Mesendoderm (in vitro differentiated cells): ENCODE measurements around the gene POLN.

Experiments used
- DNase-seq: peaks from one replicate; pipeline ENCODE4 v3.0.0; 2013
- H2AK5ac ChIP-seq: 2 replicates; pipeline ENCODE4 v1.6.1; 2013; ENCODE audit warnings: low read length, inconsistent platforms
- H2BK120ac ChIP-seq: 2 replicates; pipeline ENCODE4 v1.6.1; 2013; ENCODE audit warnings: low read depth, mild to moderate bottlenecking, low read length, moderate library complexity, mixed read lengths
- H2BK15ac ChIP-seq: replicated peaks from 2 replicates; pipeline ENCODE4 v1.6.1; 2013; ENCODE audit warnings: low read depth, mild to moderate bottlenecking, moderate library complexity
- H2BK5ac ChIP-seq: 2 replicates; pipeline ENCODE4 v1.6.1; 2013; ENCODE audit warnings: low read length, inconsistent platforms
- H3K18ac ChIP-seq: 2 replicates; pipeline ENCODE4 v1.6.1; 2013; ENCODE audit warnings: mild to moderate bottlenecking, low read length, mixed read lengths
- H3K23ac ChIP-seq: one replicate; pipeline ENCODE4 v1.6.1; 2013; ENCODE audit warnings: low read length
- H3K27ac ChIP-seq: 2 replicates; pipeline ENCODE4 v1.5.1; 2013; ENCODE audit warnings: low read depth, mild to moderate bottlenecking, inconsistent platforms, low read length, moderate library complexity
- H3K27me3 ChIP-seq: 2 replicates; pipeline ENCODE4 v1.6.1; 2013; ENCODE audit warnings: low read length, control low read depth, mild to moderate bottlenecking, inconsistent platforms; ENCODE audit not compliant: insufficient read depth, poor library complexity
- H3K36me3 ChIP-seq: 2 replicates; pipeline ENCODE4 v1.6.1; 2013; ENCODE audit warnings: low read length, inconsistent platforms; ENCODE audit not compliant: control insufficient read depth, insufficient read depth
- H3K4ac ChIP-seq: one replicate; pipeline ENCODE4 v1.6.1; 2013; ENCODE audit warnings: low read depth, mild to moderate bottlenecking, low read length, moderate library complexity
- H3K4me1 ChIP-seq: 2 replicates; pipeline ENCODE4 v1.6.1; 2013; ENCODE audit warnings: low read depth, low read length, inconsistent platforms; ENCODE audit not compliant: control insufficient read depth
- H3K4me2 ChIP-seq: 2 replicates; pipeline ENCODE4 v1.6.1; 2013; ENCODE audit warnings: low read length
- H3K4me3 ChIP-seq: 2 replicates; pipeline ENCODE4 v1.5.1; 2013; ENCODE audit warnings: mild to moderate bottlenecking, low read length
- H3K56ac ChIP-seq: one replicate; pipeline ENCODE4 v1.6.1; 2013; ENCODE audit warnings: low read length
- H3K79me1 ChIP-seq: 2 replicates; pipeline ENCODE4 v1.6.1; 2013; ENCODE audit warnings: low read length, inconsistent platforms
- H3K79me2 ChIP-seq: 2 replicates; pipeline ENCODE4 v1.6.1; 2013; ENCODE audit warnings: mild to moderate bottlenecking, low read length; ENCODE audit not compliant: control insufficient read depth, insufficient read depth
- H3K9ac ChIP-seq: 2 replicates; pipeline ENCODE4 v1.6.1; 2013; ENCODE audit warnings: low read length, inconsistent platforms
- H4K5ac ChIP-seq: one replicate; pipeline ENCODE4 v1.6.1; 2013; ENCODE audit warnings: low read length
- H4K8ac ChIP-seq: one replicate; pipeline ENCODE4 v1.6.1; 2013; ENCODE audit warnings: low read depth, mild to moderate bottlenecking, control low read depth, low read length, moderate library complexity
- WGBS: extraction: QIAGEN DNeasy Blood & Tissue Kit; methylation state at CpG from one replicate; pipeline ENCODE4 v1.1.7; 2013; ENCODE audit warnings: low lambda C conversion rate, missing lambda C conversion rate; ENCODE audit not compliant: insufficient coverage; ENCODE audit errors: extremely low coverage; 5-methylcytosine and 5-hydroxymethylcytosine counted together

The POLN gene

GRCh38 chr4:2062168-2062807, 179.6 kb downstream of the POLN start:
- Histone ChIP-seq H2BK120ac (no peak overlapping the region), H3K4me2 (no peak overlapping the region), H2BK5ac (no peak overlapping the region), H3K4me3 (no peak overlapping the region), H3K79me2 (no peaks in the 10 kb centered on the region), H3K27ac (no peak overlapping the region), H4K8ac (no peak overlapping the region), H3K9ac (no peak overlapping the region), H3K36me3 (no peaks in the 10 kb centered on the region), H2BK15ac (no peak overlapping the region), H3K4ac (no peak overlapping the region), H3K23ac (no peak overlapping the region), H3K79me1 (no peaks in the 10 kb centered on the region), H3K4me1 (no peaks in the 10 kb centered on the region), H3K27me3 (peaks cover 17% of the 10 kb centered on the region), H3K18ac (no peak overlapping the region), H4K5ac (no peak overlapping the region), H3K56ac (no peak overlapping the region), H2AK5ac (no peak overlapping the region)
- DNase-seq = no peak
- no CpG with 5 or more reads among the region's 11 CpGs for WGBS

DNA sequence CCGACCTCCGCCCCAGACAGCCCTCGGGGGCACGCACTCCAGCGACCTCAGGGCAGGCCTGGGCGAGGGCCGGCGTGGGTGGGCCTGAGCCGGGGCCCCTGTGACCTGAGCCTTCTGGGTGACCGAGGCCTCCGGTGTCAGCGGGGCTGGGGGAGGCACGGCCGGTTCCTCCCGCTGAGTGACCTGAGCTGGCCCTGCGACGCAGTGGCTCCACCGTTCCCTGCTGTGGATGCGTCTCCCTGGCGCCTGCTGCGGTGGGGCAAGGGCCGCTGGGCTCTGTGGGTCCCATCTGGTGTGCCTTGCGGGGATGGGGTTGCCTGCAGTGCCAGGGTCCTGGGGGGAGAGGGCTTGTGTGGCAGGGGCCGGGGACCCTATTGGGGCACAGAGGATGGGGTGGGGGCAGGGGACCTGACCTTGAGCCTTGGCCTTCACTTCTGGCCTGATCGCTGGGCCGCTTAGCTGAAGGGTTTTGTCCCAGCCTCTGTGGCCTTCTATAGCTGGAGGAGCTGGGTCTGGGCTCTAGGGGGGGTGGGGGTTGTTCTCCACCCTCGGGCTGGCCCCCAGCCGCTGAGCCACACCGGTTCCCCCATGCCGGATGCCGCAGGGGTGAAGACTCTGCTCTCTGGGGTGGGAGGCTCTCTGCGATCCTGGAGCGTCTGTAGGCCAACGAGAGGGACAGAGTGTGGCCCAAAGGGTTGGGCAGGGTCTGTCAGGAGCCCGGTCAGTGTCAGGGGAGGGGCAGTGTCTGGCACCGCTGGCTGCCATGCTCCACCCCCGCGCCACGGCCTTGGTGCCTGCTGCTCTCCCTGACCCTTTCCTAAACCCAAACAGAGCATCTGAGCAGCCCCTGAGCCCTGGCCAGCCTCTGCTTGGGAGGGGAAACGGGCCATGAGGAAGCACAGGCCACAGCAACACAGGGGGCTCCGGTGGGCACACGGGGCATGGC, 180.5 kb downstream of the POLN start:
- Histone ChIP-seq H3K79me1 (no peaks in the 10 kb centered on the region), H4K5ac (no peak overlapping the region), H3K36me3 (no peaks in the 10 kb centered on the region), H2BK120ac (no peak overlapping the region), H2BK5ac (no peak overlapping the region), H3K79me2 (no peaks in the 10 kb centered on the region), H3K4me1 (no peaks in the 10 kb centered on the region), H3K27me3 (peaks cover 21% of the 10 kb centered on the region), H3K23ac (peak overlapping the region; percentile 1), H3K4me2 (no peak overlapping the region), H2BK15ac (no peak overlapping the region), H3K9ac (no peak overlapping the region), H3K27ac (no peak overlapping the region), H3K56ac (peak overlapping the region; percentile 60), H3K4ac (no peak overlapping the region), H4K8ac (no peak overlapping the region), H2AK5ac (no peak overlapping the region), H3K18ac (no peak overlapping the region), H3K4me3 (no peak overlapping the region)
- no peak for DNase-seq
- no CpG with 5 or more reads among the region's 42 CpGs for WGBS

DNA sequence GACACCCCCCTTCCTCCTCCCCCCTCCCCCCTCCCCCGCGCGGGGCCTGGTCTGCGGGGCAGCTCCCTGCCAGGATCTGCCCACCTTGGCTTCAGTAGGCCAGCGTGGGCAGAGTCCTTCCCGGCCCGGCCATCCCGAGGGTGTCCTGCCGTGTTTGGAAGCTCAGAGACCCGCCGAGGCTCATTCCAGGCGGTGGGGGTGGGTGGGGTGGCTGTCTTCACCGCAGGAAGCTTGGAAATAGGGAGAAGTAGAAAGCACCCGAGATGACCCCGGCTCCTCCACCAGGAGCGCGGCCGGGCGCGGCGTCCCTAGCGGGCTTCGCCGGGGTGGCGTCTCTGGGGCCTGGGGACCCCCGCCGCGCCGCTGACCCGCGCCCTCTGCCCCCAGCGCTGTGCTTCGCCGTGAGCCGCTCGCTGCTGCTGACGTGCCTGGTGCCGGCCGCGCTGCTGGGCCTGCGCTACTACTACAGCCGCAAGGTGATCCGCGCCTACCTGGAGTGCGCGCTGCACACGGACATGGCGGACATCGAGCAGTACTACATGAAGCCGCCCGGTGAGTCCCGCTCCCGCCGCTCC, 181.2 kb downstream of the POLN start:
- no peak overlapping the region for H3K27ac ChIP-seq

DNA sequence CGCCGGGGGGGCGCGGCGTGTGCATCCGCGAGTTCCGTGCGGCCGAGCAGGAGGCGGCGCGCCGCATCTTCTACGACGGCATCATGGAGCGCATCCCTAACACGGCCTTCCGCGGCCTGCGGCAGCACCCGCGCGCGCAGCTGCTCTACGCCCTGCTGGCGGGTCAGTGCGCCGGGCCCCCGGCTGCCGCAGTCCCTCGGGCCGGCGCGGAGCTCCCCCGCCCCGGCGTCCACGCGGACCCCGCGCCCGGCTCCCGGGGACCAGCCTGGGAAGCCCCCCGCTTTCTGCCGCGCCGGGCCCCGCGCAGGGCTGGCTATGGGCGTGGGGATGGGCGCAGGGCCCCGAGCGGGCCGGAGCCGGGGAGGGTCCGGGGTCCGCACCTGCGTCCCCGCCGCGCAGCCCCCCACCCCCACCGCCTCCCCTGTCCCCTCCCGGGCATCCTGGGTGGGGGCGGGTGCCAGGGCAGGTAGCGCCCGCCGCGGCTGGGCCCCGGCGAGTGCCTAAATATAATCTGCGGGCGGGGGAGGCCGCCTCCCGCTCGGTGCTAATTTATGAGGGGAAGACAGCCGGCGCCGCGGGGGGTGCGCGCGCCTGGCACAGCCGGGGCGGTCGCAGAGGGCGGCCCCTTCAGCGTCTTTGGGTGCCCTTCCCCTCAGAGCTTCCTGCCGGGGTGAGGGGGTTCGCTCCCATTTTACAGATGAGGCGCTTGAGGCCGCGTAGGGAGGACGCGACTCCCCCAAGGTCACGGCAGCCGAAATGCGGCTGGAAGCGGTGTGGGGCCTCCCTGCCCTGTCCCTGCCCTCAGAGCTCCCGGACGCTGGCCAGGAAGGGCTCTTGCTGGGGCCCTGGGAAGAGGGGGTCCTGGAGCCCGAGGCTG, 182.0 kb downstream of the POLN start:
- Histone ChIP-seq H3K27ac (no peak overlapping the region), H4K5ac (no peak overlapping the region), H2BK5ac (no peak overlapping the region), H2BK15ac (no peak overlapping the region), H3K56ac (no peak overlapping the region), H2AK5ac (no peak overlapping the region), H3K9ac (no peak overlapping the region), H3K4me1 (no peaks in the 10 kb centered on the region), H3K4ac (no peak overlapping the region), H3K27me3 (peaks cover 24% of the 10 kb centered on the region), H3K4me3 (no peak overlapping the region), H3K4me2 (no peak overlapping the region), H4K8ac (no peak overlapping the region), H3K79me2 (no peaks in the 10 kb centered on the region), H2BK120ac (no peak overlapping the region), H3K79me1 (no peaks in the 10 kb centered on the region), H3K18ac (no peak overlapping the region), H3K23ac (no peak overlapping the region), H3K36me3 (no peaks in the 10 kb centered on the region)
- no CpG with 5 or more reads among the region's 102 CpGs for WGBS
- DNase-seq = no peak

More for the DNA sequence above, 181.2 kb downstream of the POLN start:
- H3K9ac ChIP-seq = no peak overlapping the region
- no peak overlapping the region for H4K8ac ChIP-seq
- no peak overlapping the region for H2BK5ac ChIP-seq
- H3K4me1 ChIP-seq = no peaks in the 10 kb centered on the region
- H2AK5ac ChIP-seq = no peak overlapping the region
- peak overlapping the region; percentile 1 for H3K23ac ChIP-seq
- H3K79me1 ChIP-seq = no peaks in the 10 kb centered on the region
- peak; percentile 66 for DNase-seq
- H3K4ac ChIP-seq = no peak overlapping the region
- no peak overlapping the region for H2BK120ac ChIP-seq
- peaks cover 24% of the 10 kb centered on the region for H3K27me3 ChIP-seq
- H3K4me2 ChIP-seq = peak overlapping the region; percentile 15
- H3K79me2 ChIP-seq = no peaks in the 10 kb centered on the region
- H4K5ac ChIP-seq = no peak overlapping the region
- H2BK15ac ChIP-seq = no peak overlapping the region
- no peak overlapping the region for H3K4me3 ChIP-seq
- WGBS = no CpG with 5 or more reads among the region's 54 CpGs
- no peaks in the 10 kb centered on the region for H3K36me3 ChIP-seq
- peak overlapping the region; percentile 60 for H3K56ac ChIP-seq
- H3K18ac ChIP-seq = no peak overlapping the region

DNA sequence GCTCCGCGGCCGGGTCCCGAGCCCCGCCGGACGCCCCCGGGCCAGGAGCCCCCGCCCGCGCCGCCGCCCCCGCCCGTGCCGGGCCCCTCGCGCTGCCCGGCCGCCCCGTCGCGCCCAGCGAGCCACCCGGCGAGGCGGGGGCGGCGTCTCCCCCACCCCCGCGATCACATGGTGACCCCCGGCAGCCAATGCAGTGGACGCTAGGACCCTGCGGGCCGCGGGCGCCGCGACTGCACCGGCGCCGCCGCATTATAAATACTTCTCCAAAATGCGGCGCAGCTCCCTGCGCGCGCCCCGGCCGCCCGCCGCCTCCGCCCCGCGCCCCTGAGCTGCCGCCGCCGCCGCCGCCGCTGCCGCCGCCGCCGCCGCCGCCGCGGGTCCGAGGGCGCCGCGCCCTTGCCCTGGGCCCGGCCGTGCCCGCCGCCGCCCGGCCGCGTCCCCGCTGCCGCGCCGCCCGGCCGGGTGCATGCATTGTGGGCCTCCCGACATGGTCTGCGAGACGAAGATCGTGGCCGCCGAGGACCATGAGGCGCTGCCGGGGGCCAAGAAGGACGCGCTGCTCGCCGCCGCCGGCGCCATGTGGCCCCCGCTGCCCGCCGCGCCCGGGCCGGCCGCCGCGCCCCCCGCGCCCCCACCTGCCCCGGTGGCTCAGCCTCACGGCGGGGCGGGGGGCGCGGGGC, 182.7 kb downstream of the POLN start, which contains the start of gene NAT8L:
TSS of gene NAT8L (plus strand) at position 282 of the 680 bp plus-strand sequence. CDS start at position 467, 185 bp downstream.
- Histone ChIP-seq H3K36me3 (no peaks in the 10 kb centered on the region), H3K18ac (no peak within 1 kb of the TSS), H3K79me1 (no peaks in the 10 kb centered on the region), H3K4ac (no peak within 1 kb of the TSS), H4K8ac (no peak within 1 kb of the TSS), H3K4me3 (no peak within 1 kb of the TSS), H3K4me1 (no peaks in the 10 kb centered on the region), H3K56ac (peak within 1 kb of the TSS; percentile 49), H3K23ac (no peak within 1 kb of the TSS), H3K27ac (no peak within 1 kb of the TSS), H2BK5ac (no peak within 1 kb of the TSS), H2BK120ac (no peak within 1 kb of the TSS), H2AK5ac (no peak within 1 kb of the TSS), H4K5ac (no peak within 1 kb of the TSS), H3K27me3 (peaks cover 24% of the 10 kb centered on the region), H3K79me2 (no peaks in the 10 kb centered on the region), H3K9ac (no peak within 1 kb of the TSS), H3K4me2 (peak within 1 kb of the TSS; percentile 36), H2BK15ac (no peak within 1 kb of the TSS)
- peak; percentile 35 for DNase-seq
- no CpG with 5 or more reads among the region's 119 CpGs for WGBS
